HG03135 (cell line): ENCODE results near the gene GNG10.
A peak's percentile ranks its signal among the peaks of the same experiment; 100 is the strongest.
"Not testable (repeated sequence)": the region's sequence is repeated elsewhere in the genome, so short reads cannot be mapped to it uniquely, and the experiment has no call there.

Source experiments
- ATAC-seq: cut with Tn5 transposase; IDR thresholded peaks from one replicate; pipeline ENCODE4 v1.9.1; 2021; ENCODE audit warnings: mild to moderate bottlenecking, moderate library complexity; ENCODE audit not compliant: unreplicated experiment

GNG10 gene

GRCh38 chr9:111648066-111648465, 13.3 kb upstream of the GNG10 start:
- no peak for ATAC-seq

- ATAC-seq, result no peak
These were observed 12.4 kb upstream of the GNG10 start for GRCh38 chr9:111649016-111649415.

- ATAC-seq, result no peak
These were observed 4.4 kb upstream of the GNG10 start for GRCh38 chr9:111657051-111657450.

- ATAC-seq, result no peak
These were observed 2.5 kb upstream of the GNG10 start for GRCh38 chr9:111658943-111659342.

GRCh38 chr9:111659691-111660090, 1.7 kb upstream of the GNG10 start:
- ATAC-seq, result no peak

GRCh38 chr9:111661802-111662521, 557 bp downstream of the GNG10 start:
- ATAC-seq, result peak; percentile 42

GRCh38 chr9:111662576-111663300, 1.3 kb downstream of the GNG10 start:
- ATAC-seq, result no peak

- no peak for ATAC-seq
These were observed 2.0 kb downstream of the GNG10 start for GRCh38 chr9:111663301-111663823.

GRCh38 chr9:111668026-111668573, 6.7 kb downstream of the GNG10 start:
- ATAC-seq, result no peak

GRCh38 chr9:111668601-111669000, 7.2 kb downstream of the GNG10 start:
- ATAC-seq, result not testable (repeated sequence)

GRCh38 chr9:111674319-111674718, 12.9 kb downstream of the GNG10 start:
- no peak for ATAC-seq

- no peak for ATAC-seq
These were observed 14.7 kb downstream of the GNG10 start for GRCh38 chr9:111676116-111676515.

GRCh38 chr9:111678293-111678692, 16.9 kb downstream of the GNG10 start:
- no peak for ATAC-seq

- ATAC-seq, result no peak
These were observed 17.8 kb downstream of the GNG10 start for GRCh38 chr9:111679199-111679598.

GRCh38 chr9:111683392-111683791, 22.0 kb downstream of the GNG10 start:
- ATAC-seq, result no peak

GRCh38 chr9:111691672-111692329, 30.4 kb downstream of the GNG10 start:
- ATAC-seq, result no peak

GRCh38 chr9:111696796-111697195, 35.4 kb downstream of the GNG10 start:
- ATAC-seq, result no peak

GRCh38 chr9:111700776-111701175, 39.4 kb downstream of the GNG10 start:
- ATAC-seq, result no peak

GRCh38 chr9:111704503-111704902, 43.1 kb downstream of the GNG10 start:
- no peak for ATAC-seq

- no peak for ATAC-seq
These were observed 50.1 kb downstream of the GNG10 start for GRCh38 chr9:111711548-111711947.

- no peak for ATAC-seq
These were observed 51.0 kb downstream of the GNG10 start for GRCh38 chr9:111712369-111712768.
